Testis (tissue), 3 donors: ENCODE measurements around the gene NNMT. TPM values are rescaled to one million over a fixed set of nuclear protein-coding genes. Genes with fewer than 3 reads are reported as not detected.

Experiments
- DNase-seq: peaks from one replicate; pipeline ENCODE4 v3.0.0-alpha.2; 2019
- H3K27ac ChIP-seq, 2 donors: fragments of 200-600 bp; sonication (generic); one replicate each; pipeline ENCODE4 v1.5.1; 2019
- H3K27me3 ChIP-seq: fragments of 200-600 bp; sonication (generic); one replicate; pipeline ENCODE4 v1.5.1; 2019
- H3K36me3 ChIP-seq: fragments of 200-600 bp; sonication (generic); one replicate; pipeline ENCODE4 v1.5.1; 2017; ENCODE audit warnings: low read depth; ENCODE audit errors: missing control alignments
- H3K4me1 ChIP-seq: fragments of 200-600 bp; sonication (generic); one replicate; pipeline ENCODE4 v1.5.1; 2019
- H3K4me3 ChIP-seq, 2 donors: fragments of 200-600 bp; sonication (generic); one replicate each; pipeline ENCODE4 v1.5.1; 2017 to 2019
- H3K9me3 ChIP-seq: fragments of 200-600 bp; sonication (generic); one replicate; pipeline ENCODE4 v1.5.1; 2017
- CTCF ChIP-seq, 3 experiments: fragments of 450-650 bp in 2 of 3; fragments of 200-600 bp in 1 of 3; sonication (generic) in 1 of 3; IDR thresholded peaks; one replicate each; pipeline ENCODE4 v1.5.1; 2016 to 2019; ENCODE audit warnings: antibody characterized with exemption in 3 of 3, mild to moderate bottlenecking in 2 of 3, moderate library complexity in 1 of 3
- POLR2A ChIP-seq: fragments of 450-650 bp; IDR thresholded peaks from one replicate; pipeline ENCODE4 v1.6.1; 2017; ENCODE audit warnings: antibody characterized with exemption, mild to moderate bottlenecking, moderate library complexity
- WGBS, 2 donors: methylation state at CpG; one replicate each; pipeline ENCODE4 v1.1.5; 2018; 5-methylcytosine and 5-hydroxymethylcytosine counted together
- intact Hi-C: fragments of 100-400 bp; cut with DNase I; formaldehyde crosslinking; loops from one replicate; pipeline ENCODE4 v1.15.1; 2023; ENCODE audit warnings: low total_unique reads
- polyA plus RNA-seq: library from polyadenylated mRNA; stranded (reverse); fragments of 350-450 nt; fragmentation: Illumina TruSeq; extraction: RNeasy Lipid Tissue Mini Kit (QIAGEN cat#74804); gene quantifications from one replicate; pipeline ENCODE4 v1.2.3, GENCODE V29; 2014; ENCODE audit warnings: low read depth, low replicate concordance; ENCODE audit not compliant: insufficient read depth
- total RNA-seq, 2 donors: library from RNA; depleted of rRNA; stranded (reverse); fragments of >200 nt; gene quantifications; one replicate each; pipeline ENCODE4 v1.2.3, GENCODE V29; 2016

Gene NNMT
- total and polyA plus RNA-seq, 3 donors from 2014 or later: 10.6 to 38.8 (median 28.7) TPM

- H3K4me1 ChIP-seq: peaks cover 7% of the 10 kb centered on the region
- H3K9me3 ChIP-seq: no peaks in the 10 kb centered on the region
- no peak overlapping the region for H3K27ac ChIP-seq
- no peaks in the 10 kb centered on the region for H3K36me3 ChIP-seq
- TF ChIP-seq CTCF (IDR thresholded peaks at IDR 0.05): no peak
- TF ChIP-seq POLR2A: no peak
- H3K4me3 ChIP-seq: no peak overlapping the region
- DNase-seq: no peak
- WGBS, 2 donors: 83 to 87% methylated on average over 8 of the region's 8 CpGs
- H3K27me3 ChIP-seq: no peaks in the 10 kb centered on the region
- intact Hi-C loops: loop anchor here (10.0 kb wide), 1 partner anchor 370 kb away; no protein-coding TSS in a partner anchor
These were observed 30.9 kb upstream of the NNMT start for GRCh38 chr11:114265122-114265878.

DNA sequence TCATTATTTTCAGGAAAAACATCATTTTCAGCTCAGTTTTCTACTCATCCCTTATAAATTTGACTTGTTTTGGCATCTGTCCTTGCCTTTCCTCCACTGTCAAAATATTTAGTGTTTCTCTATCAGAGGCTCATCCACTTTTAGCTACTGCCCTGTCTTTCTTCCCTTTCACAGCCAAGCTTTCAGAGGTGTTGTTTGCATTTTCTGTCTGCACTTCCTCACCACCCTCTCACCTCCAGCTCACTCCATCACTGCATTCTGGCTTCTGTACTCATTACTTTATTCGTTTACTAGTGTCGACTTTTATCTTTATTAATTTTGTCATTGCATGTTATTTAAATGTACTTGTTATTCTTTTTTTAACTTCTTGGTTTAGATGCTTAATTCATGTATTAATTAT is 26.7 kb upstream of the NNMT start:
- WGBS, 2 donors: 64 to 94% methylated on average over 2 of the region's 2 CpGs
- H3K4me1 ChIP-seq: no peaks in the 10 kb centered on the region
- intact Hi-C loops: loop anchor here (10.0 kb wide), 1 partner anchor 375 kb away; no protein-coding TSS in a partner anchor
- no peak overlapping the region for H3K4me3 ChIP-seq
- H3K27me3 ChIP-seq: no peaks in the 10 kb centered on the region
- no peak overlapping the region for H3K27ac ChIP-seq
- DNase-seq: no peak
- no peak for TF ChIP-seq CTCF (IDR thresholded peaks at IDR 0.05)
- TF ChIP-seq POLR2A: no peak
- no peaks in the 10 kb centered on the region for H3K36me3 ChIP-seq
- no peaks in the 10 kb centered on the region for H3K9me3 ChIP-seq

- Histone ChIP-seq H3K4me3 (no peak overlapping the region), H3K4me1 (no peaks in the 10 kb centered on the region), H3K27me3 (no peaks in the 10 kb centered on the region), H3K27ac (no peak overlapping the region), H3K36me3 (no peaks in the 10 kb centered on the region), H3K9me3 (no peaks in the 10 kb centered on the region)
- intact Hi-C loops: no loop called here
- DNase-seq: no peak
- 89 to 94% methylated on average over 5 of the region's 5 CpGs for WGBS, 2 donors
- TF ChIP-seq POLR2A: no peak
- TF ChIP-seq CTCF (IDR thresholded peaks at IDR 0.05): no peak
These were observed 25.5 kb upstream of the NNMT start for GRCh38 chr11:114270531-114271270.

GRCh38 chr11:114271316-114271715 is 24.9 kb upstream of the NNMT start:
- H3K9me3 ChIP-seq: no peaks in the 10 kb centered on the region
- 74 to 82% methylated on average over 2 of the region's 2 CpGs for WGBS, 2 donors
- TF ChIP-seq CTCF (IDR thresholded peaks at IDR 0.05) (no peak), POLR2A (no peak)
- intact Hi-C loops: no loop called here
- H3K4me3 ChIP-seq: no peak overlapping the region
- no peak for DNase-seq
- H3K27ac ChIP-seq: no peak overlapping the region
- no peaks in the 10 kb centered on the region for H3K27me3 ChIP-seq
- no peaks in the 10 kb centered on the region for H3K36me3 ChIP-seq
- no peaks in the 10 kb centered on the region for H3K4me1 ChIP-seq
